Activated CD8-positive, alpha-beta memory T cell treated with anti-CD3 and anti-CD28 coated beads for 48 hours (primary cell): ENCODE data around the gene EFCAB11.

Experiments used
- DNase-seq, 3 experiments: peaks; one replicate each; pipeline ENCODE4 v3.0.0-alpha.2; 2020; ENCODE audit warnings: low read depth in 2 of 3, low spot score in 2 of 3

The EFCAB11 gene

GRCh38 chr14:89869606-89870005, 84.9 kb downstream of the EFCAB11 start:
- DNase-seq, result no peak

GRCh38 chr14:89866458-89866857, 88.1 kb downstream of the EFCAB11 start:
- no peak for DNase-seq

GRCh38 chr14:89865153-89865552, 89.4 kb downstream of the EFCAB11 start:
- DNase-seq, result no peak

DNA sequence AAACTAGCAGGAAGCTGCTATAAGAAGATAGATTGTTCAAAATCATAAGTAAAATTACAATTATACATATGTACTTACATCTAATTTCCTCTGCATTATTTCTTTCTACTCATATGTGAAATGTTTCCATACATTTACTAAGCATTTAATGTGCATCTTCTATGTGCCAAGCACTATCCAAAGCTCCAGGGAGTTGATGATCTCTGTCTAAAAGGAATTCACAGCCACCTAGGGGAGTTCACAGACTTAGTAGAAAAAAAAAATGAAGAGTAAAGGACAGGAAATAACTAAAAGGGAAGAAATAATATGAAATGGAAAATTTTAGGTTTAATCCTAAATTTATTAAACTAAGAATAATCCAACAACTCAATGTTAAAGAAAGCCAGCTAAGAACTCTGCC, 91.7 kb downstream of the EFCAB11 start:
- no peak for DNase-seq

DNA sequence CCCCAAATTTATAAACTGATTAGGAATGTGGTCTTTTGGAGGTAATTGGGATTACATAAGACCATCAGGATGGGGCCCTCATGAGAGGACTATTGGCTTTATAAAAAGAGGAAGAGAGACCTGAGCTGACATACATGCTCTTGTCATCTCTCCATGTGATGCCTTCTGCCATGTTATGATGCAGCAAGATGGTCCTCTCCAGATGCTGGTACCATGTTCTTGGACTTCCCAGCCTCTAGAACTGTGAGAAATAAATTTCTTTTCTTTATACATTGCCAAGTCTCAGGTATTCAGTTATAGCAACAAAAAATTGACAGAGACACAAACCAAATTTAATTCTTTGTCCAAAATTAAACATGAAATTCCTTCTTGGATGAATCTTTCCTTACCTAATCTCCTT, 92.9 kb downstream of the EFCAB11 start:
- DNase-seq, result no peak

DNA sequence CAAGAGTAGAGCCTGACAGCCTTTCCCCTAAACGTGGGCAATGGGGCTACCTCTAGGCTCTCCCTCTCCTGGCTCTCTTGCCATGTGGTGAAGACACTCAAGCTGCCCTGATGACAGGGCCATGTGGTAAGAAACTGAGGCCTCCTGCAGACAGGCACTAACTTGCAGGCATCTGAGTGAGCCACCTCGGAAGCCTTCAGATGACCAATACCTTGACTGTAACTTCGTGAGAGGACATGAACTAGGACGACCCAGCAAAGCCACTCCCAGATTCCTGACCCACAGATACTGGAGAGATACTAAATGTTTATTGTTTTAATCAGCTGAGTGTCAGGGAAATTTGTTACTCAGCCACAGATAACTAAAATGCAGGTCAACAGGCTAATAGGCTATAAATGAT, 96.4 kb downstream of the EFCAB11 start:
- DNase-seq, result no peak

DNA sequence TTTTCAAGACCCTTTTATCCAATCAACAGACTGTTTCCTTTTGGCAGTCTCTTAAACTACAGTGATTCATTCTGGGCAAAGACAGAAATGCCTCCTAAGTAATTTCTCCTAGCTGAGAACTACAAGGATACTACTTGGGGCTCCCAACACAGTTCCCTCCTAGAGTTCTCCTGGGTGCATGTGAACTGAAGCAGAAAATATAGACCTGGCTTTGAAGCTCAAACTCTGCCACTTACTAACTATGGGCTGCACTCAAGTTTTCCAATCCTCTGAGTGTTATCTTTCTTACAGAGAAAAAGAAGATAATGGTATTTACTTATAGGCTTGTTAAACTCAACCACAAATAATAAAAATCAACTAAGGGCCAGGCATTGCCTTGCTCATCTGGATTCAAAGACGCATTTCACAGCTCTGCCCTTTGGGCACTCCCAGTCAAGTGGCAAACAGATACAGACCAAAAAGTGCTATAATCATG, 97.6 kb downstream of the EFCAB11 start:
- DNase-seq, result no peak

- DNase-seq, result no peak
These were observed 98.4 kb downstream of the EFCAB11 start for GRCh38 chr14:89855961-89856656.

DNA sequence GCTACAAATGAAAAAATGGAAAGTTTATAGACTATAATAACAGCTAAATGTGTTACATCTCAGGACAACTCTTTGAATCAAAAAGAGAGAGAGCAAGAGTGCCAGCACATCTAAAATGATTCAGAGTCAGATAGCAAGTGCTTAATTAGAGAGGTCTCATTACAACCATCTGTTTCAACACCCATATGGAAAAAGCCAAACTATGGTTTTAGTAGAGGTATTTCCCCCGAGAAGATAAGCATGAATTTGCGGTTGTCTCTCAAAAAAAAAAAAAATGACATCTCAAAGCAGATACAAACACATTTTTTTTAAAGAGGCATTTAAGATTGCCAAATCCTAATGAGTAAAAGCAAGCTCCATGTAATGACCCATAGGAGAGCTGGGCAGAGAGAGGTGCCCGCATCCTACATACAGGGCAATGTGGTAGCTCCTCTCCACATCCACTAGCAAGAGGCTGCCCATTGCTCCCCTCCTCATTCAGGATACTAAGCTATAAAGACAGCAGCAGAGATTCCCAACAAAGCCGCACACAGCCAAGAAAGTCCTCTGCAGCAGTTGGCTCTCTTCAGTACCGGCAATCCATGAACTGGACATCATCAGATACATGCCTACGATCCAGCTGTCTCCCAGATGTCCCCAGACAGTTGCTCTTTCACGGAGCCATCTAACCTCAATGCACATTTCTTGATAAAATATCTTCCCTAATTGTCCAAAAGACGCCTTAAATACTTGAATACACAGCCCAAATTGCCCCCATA, 100.4 kb downstream of the EFCAB11 start:
- no peak for DNase-seq

DNA sequence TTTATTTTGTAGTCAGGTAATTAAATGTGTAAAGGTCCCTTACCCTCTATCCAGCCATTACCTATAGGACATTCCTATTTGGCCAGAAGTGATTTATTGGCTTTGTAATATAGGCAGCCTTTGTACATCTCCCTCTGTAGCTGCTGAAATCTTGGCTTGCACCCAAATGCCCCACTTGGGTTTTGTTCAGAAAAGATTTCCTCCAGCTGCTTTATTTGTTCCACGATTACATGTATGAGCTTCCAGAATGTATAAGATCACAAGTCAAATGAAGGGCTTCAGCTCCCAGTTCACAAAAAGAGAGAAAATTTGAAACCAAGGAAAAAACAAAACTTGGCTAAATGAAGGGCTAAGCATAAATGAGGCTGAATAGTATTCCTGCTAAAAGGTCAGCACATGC, 103.4 kb downstream of the EFCAB11 start:
- no peak for DNase-seq

GRCh38 chr14:89849931-89850330, 104.6 kb downstream of the EFCAB11 start:
- no peak for DNase-seq

DNA sequence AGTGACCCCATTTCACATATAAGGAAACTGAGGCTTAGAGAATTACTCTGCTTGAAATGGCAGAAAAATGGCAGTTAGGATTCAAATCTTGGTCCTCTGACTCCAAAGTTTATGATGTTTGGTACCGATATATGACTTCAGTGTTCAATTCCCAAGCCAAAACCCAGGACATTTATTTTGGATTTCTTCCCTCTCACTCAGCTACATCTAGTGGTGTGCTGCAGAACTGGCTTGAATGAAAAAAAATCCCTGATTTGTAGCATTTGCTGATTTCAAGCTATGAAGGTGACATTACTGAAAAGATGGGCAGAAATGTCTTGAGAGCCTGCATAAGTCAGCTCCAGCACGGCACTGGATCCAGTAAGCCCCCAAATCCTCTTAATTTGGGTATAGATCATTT, 106.4 kb downstream of the EFCAB11 start:
- DNase-seq, result no peak

DNA sequence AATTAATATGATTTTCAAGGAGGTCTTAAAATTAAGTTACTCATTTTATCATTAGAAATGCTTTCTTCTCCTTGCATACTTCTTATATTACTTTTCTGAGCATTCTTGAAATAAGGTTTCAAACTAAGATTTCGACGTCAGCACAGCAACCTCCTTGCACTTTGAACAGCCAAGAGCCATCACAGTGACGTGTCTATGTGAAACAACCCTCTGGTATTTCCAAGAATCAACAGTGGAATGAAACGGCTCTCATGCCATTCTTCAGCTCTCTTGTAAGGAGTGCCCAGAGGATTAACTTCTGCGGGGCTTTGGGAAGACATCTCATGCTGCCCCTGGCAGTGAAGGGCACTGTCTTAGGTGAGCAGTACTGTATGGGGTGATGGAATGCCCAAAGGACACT, 109.2 kb downstream of the EFCAB11 start:
- no peak for DNase-seq

- DNase-seq, result no peak
These were observed 110.0 kb downstream of the EFCAB11 start for GRCh38 chr14:89844508-89844907.

DNA sequence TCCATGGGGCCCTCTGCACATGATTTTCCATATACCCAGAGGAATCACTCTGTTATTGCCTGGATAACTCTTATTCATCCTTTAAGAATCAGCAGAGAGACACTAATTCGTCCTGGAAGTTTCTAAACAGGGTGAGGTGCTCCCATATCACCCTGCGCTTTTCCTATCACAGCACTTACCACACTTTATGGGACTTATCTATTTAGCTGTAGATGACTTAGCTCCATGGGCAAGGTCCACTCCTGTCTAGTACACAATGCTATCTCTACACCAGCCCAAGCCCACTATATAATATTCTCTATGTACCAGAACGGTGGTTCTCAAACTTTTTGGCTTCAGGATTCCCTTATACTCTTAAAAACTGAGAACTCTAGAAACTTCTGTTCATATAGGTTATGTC, 111.7 kb downstream of the EFCAB11 start:
- DNase-seq, result no peak

GRCh38 chr14:89841851-89842250, 112.7 kb downstream of the EFCAB11 start:
- no peak for DNase-seq

DNA sequence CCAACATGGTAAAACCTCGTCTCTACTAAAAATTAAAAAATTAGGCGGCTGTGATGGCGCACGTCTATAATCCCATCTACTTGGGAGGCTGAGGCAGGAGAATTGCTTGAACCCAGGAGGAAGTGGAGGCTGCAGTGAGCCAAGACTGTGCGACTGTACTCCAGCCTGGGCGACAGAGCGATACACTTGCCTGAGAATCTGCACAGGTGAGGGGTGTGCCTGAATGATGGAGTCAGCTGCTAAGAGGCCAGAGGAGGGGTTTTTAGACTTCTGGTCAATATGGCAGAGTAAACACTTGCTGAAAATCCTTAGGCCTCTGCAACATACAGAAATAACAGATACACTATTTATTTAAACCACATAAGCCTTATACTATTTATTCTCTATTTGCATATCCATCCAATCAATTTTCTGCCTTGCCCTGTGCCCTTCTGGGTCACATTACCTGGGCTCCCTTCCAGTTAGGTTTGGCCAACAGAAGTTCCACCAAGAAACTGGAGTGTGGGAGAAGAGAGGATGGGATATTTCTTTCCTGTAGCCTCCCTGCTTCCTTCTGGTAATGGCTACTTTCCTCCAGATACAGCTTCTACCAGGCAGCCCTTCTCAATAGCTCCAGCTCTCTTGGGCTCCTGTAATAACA, 117.6 kb downstream of the EFCAB11 start:
- DNase-seq, result no peak

DNA sequence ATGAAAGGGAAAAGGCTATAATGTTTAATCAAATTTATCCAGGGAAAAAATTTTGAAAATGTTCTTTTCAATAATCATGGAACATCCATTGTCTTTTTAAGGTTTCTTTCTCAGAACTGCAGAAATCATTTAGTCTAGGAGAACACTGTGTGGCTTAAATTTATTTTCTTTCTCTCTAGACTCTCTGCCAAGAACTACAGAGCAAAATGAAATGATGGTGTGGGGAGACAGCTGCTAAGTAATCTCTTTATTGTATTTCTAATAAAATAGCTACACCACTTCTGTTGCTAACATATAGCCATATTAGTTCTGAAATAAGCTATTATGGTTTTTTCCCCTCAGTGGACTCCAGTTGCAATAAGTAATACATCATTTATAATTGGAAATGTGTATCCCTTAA, 120.9 kb downstream of the EFCAB11 start:
- DNase-seq, result no peak

DNA sequence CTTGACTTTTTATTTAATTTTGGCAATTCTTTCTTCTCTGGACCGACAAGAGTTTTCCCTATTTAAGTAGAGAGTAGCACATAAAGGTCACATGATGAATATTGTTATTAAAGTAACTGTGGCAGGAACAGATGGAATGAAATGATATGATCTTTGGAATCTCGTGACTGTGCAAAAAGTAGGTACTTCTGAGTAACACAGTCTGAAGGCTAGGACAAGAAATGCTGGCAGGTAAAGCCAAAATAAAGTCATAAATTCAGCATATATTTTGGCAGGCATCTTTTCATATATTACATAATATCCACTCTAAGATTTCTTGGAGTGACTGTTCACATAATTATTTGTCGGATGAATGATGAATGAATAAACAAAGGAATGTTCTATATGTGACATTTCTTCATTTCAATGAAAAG, 121.4 kb downstream of the EFCAB11 start:
- no peak for DNase-seq

GRCh38 chr14:89828471-89829165, 125.9 kb downstream of the EFCAB11 start:
- DNase-seq, result no peak

- DNase-seq, result no peak
These were observed 127.3 kb downstream of the EFCAB11 start for GRCh38 chr14:89827265-89827664.

DNA sequence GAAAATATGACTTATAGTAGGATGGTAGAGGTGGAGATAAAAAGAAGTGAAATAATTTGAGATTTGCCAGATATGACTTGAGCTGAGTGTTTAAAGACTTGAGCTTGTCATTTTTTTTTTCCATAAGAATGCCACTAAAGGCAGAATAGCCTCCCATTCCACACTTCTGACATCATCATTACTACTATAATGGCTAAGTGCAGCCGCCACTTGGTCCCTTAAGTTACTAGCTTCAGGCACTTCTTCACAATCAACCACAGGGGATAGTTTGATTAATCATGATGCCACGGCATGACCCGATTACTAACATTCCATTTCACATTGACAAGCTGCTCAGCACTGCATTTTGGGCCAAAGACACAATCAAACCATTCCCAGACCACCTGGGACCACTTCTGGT, 127.9 kb downstream of the EFCAB11 start:
- DNase-seq, result no peak
